Brain microvascular endothelial cell (primary cell): ENCODE data around the gene ZNF597.
A peak's percentile ranks its signal among the peaks of the same experiment; 100 is the strongest.
"Not testable (repeated sequence)": the region's sequence is repeated elsewhere in the genome, so short reads cannot be mapped to it uniquely, and the experiment has no call there.

Experiments used
- DNase-seq: peaks from one replicate; pipeline ENCODE4 v3.0.0-alpha.2; 2020
- H3K27ac ChIP-seq: fragments of 250-450 bp; sonication (Bioruptor Pico); 2 replicates; pipeline ENCODE4 v1.5.1; 2020; ENCODE audit warnings: mild to moderate bottlenecking, moderate library complexity
- H3K27me3 ChIP-seq: fragments of 250-450 bp; sonication (Bioruptor Pico); replicated peaks from 2 replicates; pipeline ENCODE4 v1.5.1; 2020; ENCODE audit warnings: mild to moderate bottlenecking
- H3K36me3 ChIP-seq: fragments of 250-450 bp; sonication (Bioruptor Pico); replicated peaks from 2 replicates; pipeline ENCODE4 v1.5.1; 2020; ENCODE audit warnings: mild to moderate bottlenecking
- H3K4me3 ChIP-seq: 2 replicates; pipeline ENCODE4 v1.5.1; 2011; ENCODE audit warnings: low read depth, mild to moderate bottlenecking, control low read depth, low read length, moderate library complexity
- CTCF ChIP-seq: IDR thresholded peaks from 2 replicates; pipeline ENCODE4 v1.5.1; 2011; ENCODE audit warnings: low read depth, mild to moderate bottlenecking, moderate library complexity, low read length, control low read depth, inconsistent platforms; ENCODE audit errors: missing control alignments
- in situ Hi-C: cut with HindIII; loops from 2 replicates; pipeline ENCODE4 v1.10.0; 2017; ENCODE audit warnings: low sequenced_read_pairs, low pct_ligation_motif_present

ZNF597 gene

GRCh38 chr16:3475604-3476375 is 32.5 kb upstream of the ZNF597 start:
- no peak overlapping the region for H3K27ac ChIP-seq
- in situ Hi-C loops, result no loop called here
- no peaks in the 10 kb centered on the region for H3K27me3 ChIP-seq
- DNase-seq, result no peak
- no peak overlapping the region for H3K4me3 ChIP-seq
- TF ChIP-seq CTCF, result no peak
- H3K36me3 ChIP-seq, result peaks cover 12% of the 10 kb centered on the region

- H3K27ac ChIP-seq, in situ Hi-C loops, DNase-seq, H3K4me3 ChIP-seq, H3K27me3 ChIP-seq: not testable (repeated sequence)
- peaks cover 12% of the 10 kb centered on the region for H3K36me3 ChIP-seq
Measured at GRCh38 chr16:3474870-3475269, 31.6 kb upstream of the ZNF597 start.

- in situ Hi-C loops, result no loop called here
- H3K36me3 ChIP-seq, result peaks cover 6% of the 10 kb centered on the region
- H3K27ac ChIP-seq, result no peak overlapping the region
- DNase-seq, result no peak
- H3K4me3 ChIP-seq, result no peak overlapping the region
- no peaks in the 10 kb centered on the region for H3K27me3 ChIP-seq
- no peak for TF ChIP-seq CTCF
Measured at GRCh38 chr16:3474136-3474779, 31.0 kb upstream of the ZNF597 start.

GRCh38 chr16:3473596-3473943 is 30.3 kb upstream of the ZNF597 start:
- H3K4me3 ChIP-seq, H3K36me3 ChIP-seq, DNase-seq, in situ Hi-C loops, H3K27me3 ChIP-seq: not testable (repeated sequence)
- peak overlapping the region; percentile 64 for H3K27ac ChIP-seq

GRCh38 chr16:3472878-3473595 is 29.7 kb upstream of the ZNF597 start:
- no peaks in the 10 kb centered on the region for H3K27me3 ChIP-seq
- peak overlapping the region; percentile 64 for H3K27ac ChIP-seq

GRCh38 chr16:3471518-3472176 is 28.3 kb upstream of the ZNF597 start:
- no peak for TF ChIP-seq CTCF
- H3K27ac ChIP-seq, result no peak overlapping the region
- in situ Hi-C loops, result no loop called here
- no peaks in the 10 kb centered on the region for H3K27me3 ChIP-seq
- H3K36me3 ChIP-seq, result peaks cover 4% of the 10 kb centered on the region
- H3K4me3 ChIP-seq, result no peak overlapping the region
- DNase-seq, result no peak

More at GRCh38 chr16:3472878-3473595, 29.7 kb upstream of the ZNF597 start:
- Histone ChIP-seq H3K36me3 (peaks cover 4% of the 10 kb centered on the region), H3K4me3 (no peak overlapping the region)
- TF ChIP-seq CTCF, result no peak
- peak; percentile 76 for DNase-seq
- in situ Hi-C loops, result no loop called here
